NCI-H128 (cell line): ENCODE data around the gene ZIC5.

ENCODE experiments used
- DNase-seq: peaks from one replicate; lab custom pipeline; 2025; ENCODE audit not compliant: unreplicated experiment; lab: John Stamatoyannopoulos, UW

Gene ZIC5

GRCh38 chr13:99976575-99976974 is 5.0 kb upstream of the ZIC5 start:
- DNase-seq = no peak

- DNase-seq = no peak
Observed at GRCh38 chr13:99975626-99976025, 4.1 kb upstream of the ZIC5 start.

GRCh38 chr13:99974939-99975561 is 3.5 kb upstream of the ZIC5 start:
- DNase-seq = no peak

GRCh38 chr13:99974296-99974938 is 2.9 kb upstream of the ZIC5 start:
- no peak for DNase-seq

- DNase-seq = no peak
Observed at GRCh38 chr13:99973808-99974185, 2.2 kb upstream of the ZIC5 start.

GRCh38 chr13:99973163-99973807 is 1.7 kb upstream of the ZIC5 start:
- DNase-seq = no peak

- DNase-seq = no peak
Observed at GRCh38 chr13:99972190-99972731, 694 bp upstream of the ZIC5 start.

GRCh38 chr13:99970651-99971575 is 654 bp downstream of the ZIC5 start:
- no peak for DNase-seq

- no peak for DNase-seq
Observed at GRCh38 chr13:99969919-99970650, 1.5 kb downstream of the ZIC5 start.

- DNase-seq = no peak
Observed at GRCh38 chr13:99969453-99969918, 2.1 kb downstream of the ZIC5 start.

- no peak for DNase-seq
Observed at GRCh38 chr13:99968521-99969452, 2.8 kb downstream of the ZIC5 start.

- DNase-seq = no peak
Observed at GRCh38 chr13:99967869-99968520, 3.6 kb downstream of the ZIC5 start.

GRCh38 chr13:99967498-99967868 is 4.1 kb downstream of the ZIC5 start:
- no peak for DNase-seq

GRCh38 chr13:99966064-99966805 is 5.3 kb downstream of the ZIC5 start:
- no peak for DNase-seq

- DNase-seq = no peak
Observed at GRCh38 chr13:99965329-99966000, 6.1 kb downstream of the ZIC5 start.

- DNase-seq = no peak
Observed at GRCh38 chr13:99963816-99964339, 7.7 kb downstream of the ZIC5 start.

- no peak for DNase-seq
Observed at GRCh38 chr13:99962242-99962641, 9.3 kb downstream of the ZIC5 start.
